C1 segment of cervical spinal cord (tissue), 14 donors: ENCODE results near the gene NDUFA8.

Source experiments
- DNase-seq, 14 donors: peaks; one replicate each; lab custom pipeline; 2025; lab: John Stamatoyannopoulos, UW

NDUFA8 gene

GRCh38 chr9:122186301-122186700 lies 26.7 kb upstream of the NDUFA8 start:
- DNase-seq: no peak

GRCh38 chr9:122184551-122184950 lies 25.0 kb upstream of the NDUFA8 start:
- no peak for DNase-seq

- DNase-seq: no peak
These were observed 23.9 kb upstream of the NDUFA8 start for GRCh38 chr9:122183501-122183900.

- no peak for DNase-seq
These were observed 21.1 kb upstream of the NDUFA8 start for GRCh38 chr9:122180633-122181032.

GRCh38 chr9:122179690-122180074 lies 20.1 kb upstream of the NDUFA8 start:
- DNase-seq: no peak

GRCh38 chr9:122179054-122179689 lies 19.6 kb upstream of the NDUFA8 start:
- no peak for DNase-seq

- DNase-seq: no peak
These were observed 17.3 kb upstream of the NDUFA8 start for GRCh38 chr9:122176916-122177315.

- no peak for DNase-seq
These were observed 14.1 kb upstream of the NDUFA8 start for GRCh38 chr9:122173670-122174069.

- DNase-seq: no peak
These were observed 12.6 kb upstream of the NDUFA8 start for GRCh38 chr9:122172131-122172530.

GRCh38 chr9:122168356-122168755 lies 8.8 kb upstream of the NDUFA8 start:
- DNase-seq: no peak

- DNase-seq: no peak
These were observed 4.7 kb upstream of the NDUFA8 start for GRCh38 chr9:122164286-122164685.

- DNase-seq: no peak
These were observed 2.8 kb upstream of the NDUFA8 start for GRCh38 chr9:122162415-122162814.

GRCh38 chr9:122159925-122160246 lies 307 bp upstream of the NDUFA8 start:
- DNase-seq: no peak

GRCh38 chr9:122158202-122158601 lies 1.4 kb downstream of the NDUFA8 start:
- no peak for DNase-seq

- no peak for DNase-seq
These were observed 3.8 kb downstream of the NDUFA8 start for GRCh38 chr9:122155796-122156195.

GRCh38 chr9:122151267-122151828 lies 8.2 kb downstream of the NDUFA8 start:
- no peak for DNase-seq

GRCh38 chr9:122145592-122145863 lies 14.1 kb downstream of the NDUFA8 start:
- no peak for DNase-seq

GRCh38 chr9:122144836-122145591 lies 14.6 kb downstream of the NDUFA8 start:
- no peak for DNase-seq

- no peak for DNase-seq
These were observed 15.6 kb downstream of the NDUFA8 start for GRCh38 chr9:122143876-122144405.

- DNase-seq: no peak
These were observed 16.3 kb downstream of the NDUFA8 start for GRCh38 chr9:122143296-122143695.

- DNase-seq: no peak
These were observed 17.9 kb downstream of the NDUFA8 start for GRCh38 chr9:122141671-122142070.

- no peak for DNase-seq
These were observed 19.0 kb downstream of the NDUFA8 start for GRCh38 chr9:122140368-122141193.
